Loucy (cell line): ENCODE results near the gene VAMP1.
A peak's percentile ranks its signal among the peaks of the same experiment; 100 is the strongest.

Experiments
- H2AFZ ChIP-seq: fragments of 200-600 bp; sonication (generic); 2 replicates; pipeline ENCODE4 v1.6.0; 2016; ENCODE audit warnings: antibody characterized with exemption, mild to moderate bottlenecking, low read length, moderate library complexity
- H3F3A ChIP-seq: fragments of 200-600 bp; 2 replicates; pipeline ENCODE4 v1.6.0; 2016; ENCODE audit warnings: antibody characterized with exemption, low read depth, mild to moderate bottlenecking
- H3K27me3 ChIP-seq: fragments of 200-600 bp; sonication (generic); 2 replicates; pipeline ENCODE4 v1.6.1; 2014; ENCODE audit warnings: low read length, mild to moderate bottlenecking; ENCODE audit not compliant: insufficient read depth, poor library complexity, severe bottlenecking
- H3K36me3 ChIP-seq: fragments of 200-600 bp; sonication (generic); 2 replicates; pipeline ENCODE4 v1.6.1; 2016; ENCODE audit warnings: low read length; ENCODE audit not compliant: insufficient read depth
- H3K4me1 ChIP-seq: fragments of 200-600 bp; sonication (generic); 2 replicates; pipeline ENCODE4 v1.5.1; 2014; ENCODE audit warnings: low read length, mild to moderate bottlenecking; ENCODE audit not compliant: insufficient read depth, poor library complexity, severe bottlenecking
- H3K4me2 ChIP-seq: fragments of 200-600 bp; sonication (generic); 2 replicates; pipeline ENCODE4 v1.6.0; 2014; ENCODE audit warnings: antibody characterized with exemption, low read length, low read depth, mild to moderate bottlenecking; ENCODE audit not compliant: poor library complexity, severe bottlenecking
- H3K4me3 ChIP-seq: fragments of 200-600 bp; sonication (generic); 2 replicates; pipeline ENCODE4 v1.5.1; 2014; ENCODE audit warnings: low read length, mild to moderate bottlenecking, mixed read lengths; ENCODE audit not compliant: poor library complexity, severe bottlenecking
- H3K79me2 ChIP-seq: fragments of 200-600 bp; sonication (generic); 2 replicates; pipeline ENCODE4 v1.6.1; 2014; ENCODE audit warnings: low read length; ENCODE audit not compliant: insufficient read depth
- H3K9ac ChIP-seq: fragments of 200-600 bp; sonication (generic); 2 replicates; pipeline ENCODE4 v1.6.0; 2014; ENCODE audit warnings: mild to moderate bottlenecking, low read depth, low read length, moderate library complexity; ENCODE audit not compliant: poor library complexity, severe bottlenecking
- H3K9me2 ChIP-seq: fragments of 200-600 bp; sonication (generic); replicated peaks from 2 replicates; pipeline ENCODE4 v1.6.1; 2016; ENCODE audit warnings: low read depth, low read length, mixed read lengths
- H3K9me3 ChIP-seq: fragments of 200-600 bp; sonication (generic); 2 replicates; pipeline ENCODE4 v1.6.1; 2014; ENCODE audit warnings: mild to moderate bottlenecking, antibody characterized with exemption, low read length, low read depth; ENCODE audit not compliant: insufficient read depth
- H4K20me1 ChIP-seq: fragments of 200-600 bp; sonication (generic); 2 replicates; pipeline ENCODE4 v1.6.0; 2014; ENCODE audit warnings: antibody characterized with exemption, low read length, mild to moderate bottlenecking; ENCODE audit not compliant: insufficient read depth, poor library complexity, severe bottlenecking
- CTCF ChIP-seq: fragments of 200-600 bp; sonication (generic); conservative IDR thresholded peaks from 2 replicates; pipeline ENCODE4 v1.5.1; 2014; ENCODE audit warnings: mild to moderate bottlenecking, antibody characterized with exemption, low read length
- EZH2phosphoT487 ChIP-seq: fragments of 200-600 bp; IDR thresholded peaks from 2 replicates; pipeline ENCODE4 v1.6.1; 2018; ENCODE audit warnings: antibody characterized with exemption, mild to moderate bottlenecking, moderate library complexity, borderline replicate concordance

The VAMP1 gene

GRCh38 chr12:6470375-6471163 is at the start of gene VAMP1:
Gene VAMP1, minus strand, starts transcription at chr12:6470677. Its CDS starts 146 bp downstream, at chr12:6470531.
- Histone ChIP-seq H3K27me3 (no peaks in the 10 kb centered on the region), H3K9me2 (no peaks in the 10 kb centered on the region), H3K4me2 (peak within 1 kb of the TSS; percentile 94), H3K36me3 (no peaks in the 10 kb centered on the region), H3K79me2 (peaks cover 36% of the 10 kb centered on the region), H3F3A (peaks cover 3% of the 10 kb centered on the region; the same call in 1 of the 2 replicates), H3K9me3 (no peaks in the 10 kb centered on the region), H4K20me1 (peaks cover 14% of the 10 kb centered on the region), H3K9ac (peak within 1 kb of the TSS; percentile 93), H3K4me1 (peaks cover 33% of the 10 kb centered on the region), H3K4me3 (peak within 1 kb of the TSS; percentile 97), H2AFZ (peak within 1 kb of the TSS; percentile 77)
- TF ChIP-seq CTCF: no peak
- TF ChIP-seq EZH2phosphoT487: no peak

DNA sequence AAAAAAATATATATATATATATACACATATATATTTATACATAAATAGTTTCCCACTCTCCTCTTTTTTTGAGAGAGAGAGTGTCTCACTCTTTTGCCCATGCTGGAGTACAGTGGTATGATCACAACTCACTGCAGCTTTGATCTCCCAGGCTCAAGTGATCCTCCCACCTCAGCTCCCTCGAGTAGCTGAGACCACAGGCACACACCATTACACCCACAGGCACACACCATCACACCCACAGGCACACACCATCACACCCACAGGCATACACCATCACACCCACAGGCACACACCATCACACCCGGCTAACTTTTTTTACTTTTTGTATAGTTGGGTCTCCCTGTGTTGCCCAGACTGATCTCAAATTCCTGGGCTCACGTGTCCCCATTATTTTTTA is 49.7 kb upstream of the VAMP1 start:
- H3K79me2 ChIP-seq: no peaks in the 10 kb centered on the region

GRCh38 chr12:6508087-6508486 is 37.6 kb upstream of the VAMP1 start:
- H3K4me2 ChIP-seq: no peak overlapping the region
- no peak overlapping the region for H2AFZ ChIP-seq
- H3K4me3 ChIP-seq: no peak overlapping the region
- H3K36me3 ChIP-seq: peaks cover 71% of the 10 kb centered on the region
- TF ChIP-seq EZH2phosphoT487: no peak
- TF ChIP-seq CTCF: no peak
- peaks cover 17% of the 10 kb centered on the region for H4K20me1 ChIP-seq
- no peaks in the 10 kb centered on the region for H3K27me3 ChIP-seq
- H3K9me3 ChIP-seq: no peaks in the 10 kb centered on the region
- no peaks in the 10 kb centered on the region for H3K9me2 ChIP-seq
- H3F3A ChIP-seq: no peaks in the 10 kb centered on the region
- H3K79me2 ChIP-seq: peaks cover 75% of the 10 kb centered on the region
- H3K9ac ChIP-seq: no peak overlapping the region
- no peaks in the 10 kb centered on the region for H3K4me1 ChIP-seq

More for the DNA sequence above, 49.7 kb upstream of the VAMP1 start:
- Histone ChIP-seq H3K4me2 (no peak overlapping the region), H3K36me3 (peaks cover 97% of the 10 kb centered on the region), H2AFZ (no peak overlapping the region), H3K9me3 (no peaks in the 10 kb centered on the region), H3F3A (no peaks in the 10 kb centered on the region), H3K27me3 (no peaks in the 10 kb centered on the region), H3K9me2 (no peaks in the 10 kb centered on the region), H3K4me3 (no peak overlapping the region), H3K4me1 (no peaks in the 10 kb centered on the region), H4K20me1 (no peaks in the 10 kb centered on the region), H3K9ac (no peak overlapping the region)
- TF ChIP-seq CTCF: no peak
- TF ChIP-seq EZH2phosphoT487: no peak
